ENCODE data around the gene FBXL15. TPM values are rescaled to one million over a fixed set of nuclear protein-coding genes. Genes with fewer than 3 reads are reported as not detected.

Gene FBXL15
- total RNA-seq, 1 donor from 2014 or later, result 16.4 TPM

GRCh38 chr10:102401735-102402511 lies 18.7 kb upstream of the FBXL15 start:
- no peaks in the 10 kb centered on the region for H3K27me3 Mint-ChIP-seq
- intact Hi-C loops (cut with micrococcal nuclease), result no loop called here
- H3K4me1 Mint-ChIP-seq, result peaks cover 38% of the 10 kb centered on the region
- H3K27ac Mint-ChIP-seq, result peak overlapping the region; percentile 70
- no peaks in the 10 kb centered on the region for H3K9me3 Mint-ChIP-seq
- H3K4me3 Mint-ChIP-seq, result no peak overlapping the region
- peak; percentile 59 for DNase-seq
- H3K36me3 Mint-ChIP-seq (ENCODE audit: low read depth), result peaks cover 61% of the 10 kb centered on the region

GRCh38 chr10:102402512-102402896 lies 18.1 kb upstream of the FBXL15 start:
- DNase-seq, result no peak
- Mint-ChIP-seq H3K36me3 (ENCODE audit: low read depth) (peaks cover 56% of the 10 kb centered on the region), H3K27ac (peak overlapping the region; percentile 70), H3K9me3 (no peaks in the 10 kb centered on the region), H3K27me3 (no peaks in the 10 kb centered on the region), H3K4me3 (no peak overlapping the region), H3K4me1 (peaks cover 34% of the 10 kb centered on the region)
- intact Hi-C loops (cut with micrococcal nuclease), result no loop called here

GRCh38 chr10:102403115-102403514 lies 17.5 kb upstream of the FBXL15 start:
- peaks cover 33% of the 10 kb centered on the region for H3K4me1 Mint-ChIP-seq
- H3K36me3 Mint-ChIP-seq (ENCODE audit: low read depth), result peaks cover 50% of the 10 kb centered on the region

DNA sequence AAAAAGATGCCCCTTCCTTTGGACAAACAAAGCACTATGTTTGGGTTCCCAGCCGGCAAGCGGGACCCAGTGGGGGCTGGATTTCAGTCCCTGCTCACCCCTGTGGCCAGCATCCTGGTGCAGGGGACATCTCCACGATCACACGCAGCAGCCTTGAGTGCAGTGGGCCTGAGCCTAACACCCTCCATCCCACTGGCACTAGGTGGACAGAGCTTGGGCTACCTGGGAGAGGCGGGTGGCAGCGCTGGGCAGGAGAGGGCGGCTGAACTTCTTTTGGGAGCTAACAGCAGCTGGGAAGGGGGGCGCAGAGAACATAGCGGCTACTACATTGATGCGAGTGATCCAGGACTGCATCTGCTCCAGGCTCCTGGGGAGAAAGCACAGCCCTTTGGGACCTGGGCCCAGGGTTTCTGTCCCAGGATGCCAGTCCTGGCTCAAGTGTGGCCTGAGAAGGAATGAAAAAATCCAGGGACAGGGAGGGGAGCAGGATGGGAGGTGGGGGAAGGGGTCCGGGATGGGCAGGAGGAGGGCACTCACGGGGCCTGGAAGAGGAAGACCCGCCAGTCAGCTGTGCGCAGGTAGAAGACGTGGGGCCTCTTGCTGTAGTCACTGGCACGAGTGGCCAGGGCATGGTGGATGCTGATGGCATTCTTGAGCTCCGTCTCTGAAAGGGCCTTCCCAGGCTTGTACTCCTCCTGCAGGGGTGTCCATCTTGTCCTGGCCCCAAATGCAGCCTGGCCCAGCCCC lies 16.1 kb upstream of the FBXL15 start:
- Mint-ChIP-seq H3K9me3 (no peaks in the 10 kb centered on the region), H3K4me3 (no peak overlapping the region), H3K4me1 (peaks cover 31% of the 10 kb centered on the region), H3K27me3 (peaks cover 7% of the 10 kb centered on the region), H3K36me3 (ENCODE audit: low read depth) (peaks cover 42% of the 10 kb centered on the region), H3K27ac (no peak overlapping the region)
- intact Hi-C loops (cut with micrococcal nuclease), result no loop called here
- DNase-seq, result no peak

More at GRCh38 chr10:102403115-102403514, 17.5 kb upstream of the FBXL15 start:
- DNase-seq, result no peak
- no peak overlapping the region for H3K27ac Mint-ChIP-seq
- H3K4me3 Mint-ChIP-seq, result no peak overlapping the region
- H3K9me3 Mint-ChIP-seq, result no peaks in the 10 kb centered on the region
- intact Hi-C loops (cut with micrococcal nuclease), result no loop called here
- peaks cover 1% of the 10 kb centered on the region for H3K27me3 Mint-ChIP-seq

GRCh38 chr10:102405108-102405571 lies 15.5 kb upstream of the FBXL15 start:
- peaks cover 13% of the 10 kb centered on the region for H3K27me3 Mint-ChIP-seq
- peaks cover 38% of the 10 kb centered on the region for H3K36me3 Mint-ChIP-seq (ENCODE audit: low read depth)
- no peaks in the 10 kb centered on the region for H3K9me3 Mint-ChIP-seq
- H3K4me1 Mint-ChIP-seq, result peaks cover 31% of the 10 kb centered on the region
- H3K4me3 Mint-ChIP-seq, result no peak overlapping the region
- no peak for DNase-seq
- H3K27ac Mint-ChIP-seq, result no peak overlapping the region
- intact Hi-C loops (cut with micrococcal nuclease), result no loop called here

GRCh38 chr10:102405632-102406031 lies 15.0 kb upstream of the FBXL15 start:
- Mint-ChIP-seq H3K4me1 (peaks cover 27% of the 10 kb centered on the region), H3K9me3 (no peaks in the 10 kb centered on the region), H3K27me3 (peaks cover 13% of the 10 kb centered on the region), H3K4me3 (no peak overlapping the region), H3K36me3 (ENCODE audit: low read depth) (peaks cover 33% of the 10 kb centered on the region), H3K27ac (no peak overlapping the region)
- no peak for DNase-seq
- intact Hi-C loops (cut with micrococcal nuclease), result no loop called here

DNA sequence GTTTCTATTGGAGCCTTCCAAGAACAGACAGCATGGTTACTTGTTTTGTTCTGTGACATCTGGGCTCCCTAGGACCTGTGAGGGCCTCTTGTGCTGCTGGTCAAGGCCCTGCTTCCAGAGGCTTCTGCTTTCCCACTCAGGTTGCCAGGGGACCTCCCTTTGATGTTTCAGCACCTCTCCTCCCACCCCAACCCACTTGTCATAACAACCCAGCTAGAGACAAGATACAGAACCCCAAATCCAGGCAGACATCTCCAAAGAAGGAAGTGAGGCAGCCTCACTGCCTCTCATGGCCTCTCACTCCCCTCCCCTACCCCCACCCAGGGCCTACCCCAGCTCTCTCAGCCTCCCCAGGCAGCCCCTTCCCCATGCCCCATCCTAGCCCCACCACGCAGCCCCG lies 13.8 kb upstream of the FBXL15 start:
- Mint-ChIP-seq H3K27ac (peak overlapping the region; percentile 76), H3K4me3 (peak overlapping the region; percentile 19), H3K27me3 (peaks cover 21% of the 10 kb centered on the region), H3K9me3 (no peaks in the 10 kb centered on the region), H3K36me3 (ENCODE audit: low read depth) (peaks cover 26% of the 10 kb centered on the region), H3K4me1 (peaks cover 37% of the 10 kb centered on the region)
- intact Hi-C loops (cut with micrococcal nuclease), result no loop called here
- DNase-seq, result no peak

DNA sequence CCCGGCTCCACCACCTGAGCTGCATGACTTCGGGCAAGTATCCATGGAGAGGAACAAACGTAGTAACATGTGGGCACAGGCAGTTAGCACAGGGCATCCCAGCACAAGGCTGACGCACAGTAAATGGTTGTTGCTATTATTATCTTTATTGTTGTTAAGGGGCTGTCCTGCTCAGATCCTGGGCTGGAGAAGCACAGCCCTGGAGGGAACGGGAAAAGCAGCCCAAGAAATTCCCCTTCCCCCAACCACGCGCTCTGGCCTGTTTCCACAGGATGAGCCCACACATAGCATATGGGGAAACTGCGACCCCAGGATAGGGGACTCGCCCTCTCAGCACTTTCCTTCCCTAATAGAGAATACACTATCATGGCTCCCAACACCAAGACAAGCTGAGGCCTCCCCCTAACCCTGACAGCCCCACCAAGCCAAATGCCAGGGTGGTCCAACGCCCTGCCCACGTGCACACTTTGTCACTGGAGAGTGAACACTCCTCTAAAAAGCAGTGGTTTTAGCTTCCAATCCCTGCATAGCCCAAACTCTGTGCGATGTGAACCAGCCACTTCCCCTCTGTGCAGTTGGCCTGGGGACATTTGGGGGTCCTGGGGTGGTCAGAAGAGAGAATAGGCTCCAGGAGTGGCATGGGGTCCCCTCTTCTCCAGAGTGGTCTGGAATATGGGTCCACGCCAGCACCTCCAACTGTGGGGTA lies 13.1 kb upstream of the FBXL15 start:
- H3K27me3 Mint-ChIP-seq, result peaks cover 21% of the 10 kb centered on the region
- intact Hi-C loops (cut with micrococcal nuclease), result no loop called here
- no peaks in the 10 kb centered on the region for H3K9me3 Mint-ChIP-seq
- peaks cover 19% of the 10 kb centered on the region for H3K36me3 Mint-ChIP-seq (ENCODE audit: low read depth)
- H3K4me1 Mint-ChIP-seq, result peaks cover 37% of the 10 kb centered on the region
- DNase-seq, result peak; percentile 60
- H3K27ac Mint-ChIP-seq, result no peak overlapping the region
- H3K4me3 Mint-ChIP-seq, result peak overlapping the region; percentile 83

- Mint-ChIP-seq H3K9me3 (no peaks in the 10 kb centered on the region), H3K4me1 (peaks cover 42% of the 10 kb centered on the region), H3K4me3 (peak overlapping the region; percentile 83), H3K36me3 (ENCODE audit: low read depth) (peaks cover 18% of the 10 kb centered on the region), H3K27me3 (peaks cover 23% of the 10 kb centered on the region), H3K27ac (peak overlapping the region; percentile 86)
- no peak for DNase-seq
- intact Hi-C loops (cut with micrococcal nuclease), result no loop called here
Observed at GRCh38 chr10:102408131-102408727, 12.4 kb upstream of the FBXL15 start.

GRCh38 chr10:102408728-102409603 lies 11.7 kb upstream of the FBXL15 start:
- peak overlapping the region; percentile 89 for H3K27ac Mint-ChIP-seq
- no peaks in the 10 kb centered on the region for H3K9me3 Mint-ChIP-seq
- H3K4me3 Mint-ChIP-seq, result peak overlapping the region; percentile 94
- H3K36me3 Mint-ChIP-seq (ENCODE audit: low read depth), result peaks cover 11% of the 10 kb centered on the region
- H3K27me3 Mint-ChIP-seq, result peaks cover 23% of the 10 kb centered on the region
- peaks cover 43% of the 10 kb centered on the region for H3K4me1 Mint-ChIP-seq
- intact Hi-C loops (cut with micrococcal nuclease), result loop anchor here (1.0 kb wide), 2 partner anchors 12 to 15 kb away; no protein-coding TSS in a partner anchor
- DNase-seq, result peak; percentile 91

- Mint-ChIP-seq H3K36me3 (ENCODE audit: low read depth) (peaks cover 5% of the 10 kb centered on the region), H3K9me3 (no peaks in the 10 kb centered on the region), H3K4me3 (peak overlapping the region; percentile 94), H3K4me1 (peaks cover 46% of the 10 kb centered on the region), H3K27ac (peak overlapping the region; percentile 89), H3K27me3 (peaks cover 26% of the 10 kb centered on the region)
- DNase-seq, result no peak
- intact Hi-C loops (cut with micrococcal nuclease), result loop anchor here (1.0 kb wide), 2 partner anchors 11 to 16 kb away; no protein-coding TSS in a partner anchor
Observed at GRCh38 chr10:102409604-102410428, 10.8 kb upstream of the FBXL15 start.

DNA sequence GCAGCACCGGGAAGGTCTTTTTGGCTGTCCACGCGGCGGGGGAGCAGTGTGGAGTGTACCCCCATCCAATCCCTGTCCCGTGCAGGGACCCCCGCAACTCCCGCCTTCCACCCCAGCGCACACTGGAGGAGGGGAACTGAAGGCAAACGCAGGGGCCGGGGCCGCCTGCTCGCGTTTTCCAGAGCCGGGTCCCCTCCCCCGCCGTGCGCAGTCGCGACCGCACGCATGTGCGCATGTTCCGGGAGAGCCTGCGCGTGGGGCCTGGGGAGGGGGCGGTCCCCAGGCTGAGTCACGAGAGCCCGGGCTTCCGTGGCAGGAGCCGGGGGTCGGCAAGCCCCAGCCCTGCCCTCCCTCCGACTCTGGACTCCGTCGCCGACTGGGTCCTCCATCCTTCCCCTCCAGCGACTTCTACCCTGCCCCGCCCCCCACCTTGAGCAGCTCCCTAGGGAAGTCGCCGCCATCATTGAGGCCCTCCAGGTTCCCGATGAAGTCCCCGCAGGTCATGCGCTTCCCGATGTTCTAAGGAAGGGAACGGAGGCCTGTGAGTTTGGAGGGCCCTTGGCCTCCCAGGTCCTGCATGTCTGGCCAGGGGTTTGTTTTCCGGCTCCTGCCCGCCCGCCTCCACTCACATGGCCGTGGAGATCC lies 10.1 kb upstream of the FBXL15 start:
- Mint-ChIP-seq H3K36me3 (ENCODE audit: low read depth) (peaks cover 5% of the 10 kb centered on the region), H3K9me3 (no peaks in the 10 kb centered on the region), H3K4me1 (peaks cover 45% of the 10 kb centered on the region), H3K27me3 (peaks cover 26% of the 10 kb centered on the region), H3K27ac (peak overlapping the region; percentile 89), H3K4me3 (peak overlapping the region; percentile 94)
- DNase-seq, result peak; percentile 92
- intact Hi-C loops (cut with micrococcal nuclease), result no loop called here
